Esophagus muscularis mucosa (tissue), 3 donors: ENCODE results near the gene MET.

ENCODE experiments used
- CTCF ChIP-seq, 3 experiments: fragments of 200-600 bp in 2 of 3; fragments of 450-650 bp in 1 of 3; sonication (generic) in 2 of 3; IDR thresholded peaks; one replicate each; pipeline ENCODE4 v1.5.1; 2017 to 2019; ENCODE audit warnings: antibody characterized with exemption in 3 of 3, mild to moderate bottlenecking in 2 of 3, moderate library complexity in 1 of 3
- POLR2A ChIP-seq: fragments of 450-650 bp; IDR thresholded peaks from one replicate; pipeline ENCODE4 v1.6.1; 2017; ENCODE audit warnings: antibody characterized with exemption, moderate library complexity, mild to moderate bottlenecking, low read depth
- POLR2AphosphoS5 ChIP-seq, 2 donors: sonication (generic); formaldehyde crosslinking; IDR thresholded peaks; one replicate each; pipeline ENCODE4 v1.6.1; 2017; ENCODE audit warnings: antibody characterized with exemption in 2 of 2

- TF ChIP-seq CTCF (IDR thresholded peaks at IDR 0.05) (no peak), POLR2AphosphoS5 (IDR thresholded peaks at IDR 0.05) (no peak), POLR2A (no peak)
Measured at GRCh38 chr7:116772423-116772863, 100.4 kb downstream of the MET start.
